IPS DF 4.7 (cell line): ENCODE measurements around the gene ZFP57.

Experiments used
- DNase-seq: peaks from one replicate; pipeline ENCODE4 v3.0.0-alpha.2; 2013; ENCODE audit warnings: low spot score; ENCODE audit errors: extremely low read depth

Gene ZFP57

DNA sequence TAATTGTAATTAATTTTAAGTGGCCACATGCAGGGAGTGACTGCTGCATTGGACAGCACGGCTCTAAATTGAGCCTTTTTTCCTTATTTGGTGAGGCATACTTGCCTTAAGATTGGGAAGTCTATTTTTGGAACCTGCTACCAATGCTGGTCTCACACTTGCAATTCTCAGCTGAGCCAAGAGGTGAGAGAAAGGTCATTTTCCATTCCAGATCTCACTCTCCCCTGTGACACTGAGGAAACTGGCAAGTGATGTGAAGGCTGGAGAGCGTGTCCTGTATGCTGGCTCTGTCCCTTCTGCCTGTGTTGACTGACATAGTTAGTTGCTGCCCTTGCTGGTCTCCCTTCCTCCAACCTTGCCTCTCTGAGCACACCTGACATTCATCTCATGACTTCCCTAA lies 24.8 kb downstream of the ZFP57 start:
- no peak for DNase-seq

GRCh38 chr6:29655658-29656057 lies 25.3 kb downstream of the ZFP57 start:
- no peak for DNase-seq

DNA sequence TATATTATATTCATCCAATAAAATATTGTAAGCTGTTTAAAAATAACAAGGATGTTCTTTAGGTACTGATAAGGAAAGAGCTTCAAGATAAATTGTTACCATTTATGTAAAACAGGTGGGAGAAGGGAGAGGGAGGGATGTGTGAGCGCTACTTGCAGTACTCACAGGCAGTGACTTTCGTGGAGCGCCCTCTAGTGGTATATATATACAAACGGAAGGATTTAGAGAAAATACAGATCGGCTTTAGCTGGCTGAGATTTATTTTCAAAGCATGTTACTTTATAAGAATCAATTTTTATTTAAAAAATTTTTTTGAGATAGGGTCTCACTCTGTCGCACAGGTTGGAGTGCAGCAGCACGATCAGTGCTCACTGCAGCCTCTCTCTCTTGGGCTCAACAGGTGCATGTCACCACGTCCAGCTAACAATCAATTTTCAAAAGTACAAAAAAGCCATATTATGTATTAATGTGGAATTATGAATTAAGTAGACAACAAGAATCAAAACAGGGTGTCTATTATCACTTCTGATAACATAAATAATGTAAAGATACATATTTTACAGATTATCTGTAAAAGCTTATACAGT lies 27.4 kb downstream of the ZFP57 start:
- no peak for DNase-seq

GRCh38 chr6:29652198-29652584 lies 28.8 kb downstream of the ZFP57 start:
- no peak for DNase-seq

DNA sequence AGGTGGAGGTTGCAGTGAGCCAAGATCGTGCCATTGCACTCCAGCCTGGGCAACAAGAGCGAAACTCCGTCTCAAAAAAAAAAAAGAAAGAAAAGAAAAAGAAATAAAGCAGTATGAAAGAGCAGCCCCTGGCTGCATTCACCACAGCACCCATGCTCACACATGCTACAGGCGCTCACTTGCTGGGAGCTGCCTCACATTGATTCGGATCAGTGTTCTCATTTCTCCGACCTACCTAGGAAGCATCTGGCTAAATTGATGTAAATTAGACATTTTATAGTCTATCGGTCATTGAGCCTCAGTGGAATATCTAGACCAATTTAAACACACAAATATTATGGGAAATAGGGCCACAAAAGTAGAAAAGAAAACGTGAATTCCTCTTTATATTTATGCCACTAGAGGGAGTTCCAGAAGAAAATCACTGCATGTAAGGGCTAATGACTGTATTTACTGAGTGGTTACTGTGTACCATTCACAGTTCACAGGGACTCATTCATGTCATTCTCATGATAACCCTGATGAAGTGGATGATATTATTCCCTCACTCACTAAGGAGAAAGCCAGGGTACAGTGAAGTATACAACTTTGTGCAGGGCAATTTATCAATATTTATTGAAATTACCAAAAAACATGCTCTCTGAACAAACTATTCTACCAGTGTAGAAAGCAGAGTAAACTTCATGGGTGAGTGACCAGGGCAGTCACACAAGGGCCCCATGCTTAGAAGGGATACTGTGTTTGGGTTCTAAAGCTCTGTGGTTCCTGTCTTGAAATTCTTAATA lies 29.3 kb downstream of the ZFP57 start:
- no peak for DNase-seq

GRCh38 chr6:29649701-29650673 lies 31.0 kb downstream of the ZFP57 start:
- DNase-seq, result no peak

DNA sequence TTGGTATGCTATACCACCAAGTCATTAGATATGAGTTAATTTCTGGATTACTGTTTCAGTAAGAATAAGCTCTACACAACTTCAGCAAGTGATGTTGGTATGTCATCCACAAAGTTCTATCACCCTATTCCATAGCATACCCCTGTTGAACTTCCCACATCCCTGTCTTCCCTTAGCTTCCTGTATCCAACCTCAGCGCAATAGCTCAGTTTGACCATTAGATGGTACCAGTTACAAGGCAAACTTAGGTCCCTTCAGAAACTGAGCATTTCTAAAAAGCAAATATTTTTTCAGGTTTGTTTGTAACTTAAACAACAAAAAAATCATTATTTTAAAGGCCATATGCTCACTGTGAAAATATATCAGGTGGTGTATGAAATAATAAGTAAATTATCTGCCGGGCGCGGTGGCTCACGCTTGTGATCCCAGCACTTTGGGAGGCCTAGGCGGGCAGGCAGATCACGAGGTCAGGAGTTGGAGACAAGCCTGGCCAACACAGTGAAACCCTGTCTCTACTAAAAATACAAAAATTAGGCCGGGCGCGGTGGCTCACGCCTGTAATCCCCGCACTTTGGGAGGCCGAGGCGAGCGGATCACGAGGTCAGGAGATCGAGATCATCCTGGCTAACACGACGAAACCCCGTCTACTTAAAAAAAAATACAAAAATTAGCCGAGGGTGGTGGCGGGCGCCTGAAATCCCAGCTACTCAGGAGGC lies 32.9 kb downstream of the ZFP57 start:
- DNase-seq, result no peak

DNA sequence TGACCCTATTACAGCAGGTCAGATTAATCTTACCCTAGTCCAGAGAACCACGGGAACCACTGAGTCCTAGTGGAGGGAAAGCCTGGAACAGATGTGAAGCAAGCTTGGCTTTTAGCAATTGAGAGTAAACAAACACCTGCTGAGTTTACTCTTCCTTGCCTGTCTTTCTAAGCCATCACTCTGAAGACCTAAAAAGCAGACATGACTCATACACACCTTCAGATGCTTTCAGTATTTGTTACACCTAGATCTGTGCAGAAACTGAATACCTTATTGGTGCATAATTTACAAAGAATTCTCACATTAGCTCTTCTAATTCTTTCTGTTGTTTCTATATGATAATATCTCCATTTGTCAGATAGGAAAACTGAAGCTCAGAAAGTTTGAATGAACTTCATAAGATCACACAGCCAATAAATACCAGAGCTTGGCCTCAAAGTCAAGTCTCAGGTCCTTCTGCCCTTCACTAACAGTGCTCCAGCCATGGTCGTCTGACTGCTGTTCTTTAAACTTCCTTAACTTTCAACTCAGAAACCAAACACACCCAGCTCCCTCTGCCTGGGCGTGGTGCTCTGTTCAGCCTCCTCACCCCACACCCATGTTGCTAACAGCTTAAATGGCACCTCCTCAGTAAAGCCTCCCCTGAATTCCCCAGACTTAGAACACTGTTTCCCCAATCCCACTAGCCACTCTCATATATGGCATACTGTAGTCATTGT lies 39.4 kb downstream of the ZFP57 start:
- DNase-seq, result no peak

- no peak for DNase-seq
Observed at GRCh38 chr6:29637247-29637646, 43.7 kb downstream of the ZFP57 start.

GRCh38 chr6:29633534-29633905 lies 47.4 kb downstream of the ZFP57 start:
- DNase-seq, result no peak

DNA sequence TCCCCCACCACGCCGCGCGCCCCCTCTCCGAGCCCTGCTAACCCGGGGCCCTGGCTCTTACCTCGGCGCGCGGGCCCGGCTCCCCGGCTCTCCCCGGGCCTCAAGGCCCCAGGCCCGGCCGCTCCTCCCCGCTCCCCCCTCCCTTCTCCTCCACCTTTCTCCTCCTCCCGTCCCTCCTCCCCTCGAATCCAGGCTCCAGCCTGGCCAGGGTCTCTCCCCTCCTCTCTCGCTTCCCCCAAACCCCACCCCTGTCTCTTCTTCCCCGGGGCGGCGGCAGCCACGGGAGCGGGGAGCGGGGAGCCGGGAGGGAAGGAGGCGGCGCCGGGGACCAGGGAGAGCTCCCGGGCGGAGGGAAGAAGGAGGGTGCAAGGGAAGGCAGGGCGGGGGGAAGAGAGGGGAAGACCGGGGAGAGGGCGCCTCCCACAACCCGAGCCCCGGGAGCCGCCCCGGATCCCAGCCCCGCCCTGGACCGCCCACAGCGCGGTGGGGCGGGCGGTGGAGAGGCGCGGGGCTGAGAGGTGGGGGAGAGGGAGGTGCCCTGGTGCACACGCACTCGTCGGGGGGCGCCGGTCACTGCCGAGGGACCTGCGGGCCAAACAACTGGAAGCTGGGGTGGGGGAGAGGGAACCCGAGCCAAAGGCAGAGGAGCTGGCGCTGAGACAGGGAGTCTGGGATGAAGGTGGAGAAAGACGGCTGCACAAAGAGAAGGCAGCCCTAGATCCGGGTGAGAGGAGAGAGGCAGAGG lies 48.0 kb downstream of the ZFP57 start, which contains the start of gene GABBR1:
Gene GABBR1, minus strand, starts transcription at position 395 of the 745 bp plus-strand sequence. CDS start 798 bp downstream, outside the sequence.
- no peak for DNase-seq

GRCh38 chr6:29631860-29632731 lies 48.9 kb downstream of the ZFP57 start:
- DNase-seq, result no peak

DNA sequence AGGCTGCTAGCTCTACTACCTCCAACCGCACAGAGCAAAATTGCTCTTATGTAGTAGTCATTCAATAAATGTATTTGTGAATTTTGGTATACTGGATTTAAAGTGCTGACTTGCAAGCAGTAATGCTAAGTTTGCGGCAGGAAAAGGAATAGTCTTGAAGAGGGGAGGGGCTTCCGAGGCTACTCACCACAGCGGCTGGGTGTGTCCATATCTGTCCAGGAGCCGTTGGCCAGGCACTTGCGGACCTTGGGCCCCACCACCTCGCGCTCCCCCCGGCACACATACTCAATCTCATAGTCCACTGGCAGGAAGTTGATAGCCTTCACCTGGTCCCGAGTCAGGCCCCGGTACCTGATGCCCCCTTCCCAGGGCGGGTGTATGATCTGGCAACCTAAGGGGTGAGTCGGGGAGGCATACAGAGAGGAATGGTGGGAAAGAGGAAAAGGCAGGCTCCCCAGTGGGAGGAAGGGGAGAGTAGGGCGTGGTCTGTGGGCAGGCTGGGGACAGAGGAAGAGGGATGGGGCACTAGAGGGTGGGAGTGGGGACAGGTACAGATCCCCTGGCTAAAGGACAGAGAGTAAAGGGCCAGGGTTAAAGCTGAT lies 49.6 kb downstream of the ZFP57 start:
- no peak for DNase-seq

- DNase-seq, result no peak
Observed at GRCh38 chr6:29630315-29630714, 50.6 kb downstream of the ZFP57 start.

DNA sequence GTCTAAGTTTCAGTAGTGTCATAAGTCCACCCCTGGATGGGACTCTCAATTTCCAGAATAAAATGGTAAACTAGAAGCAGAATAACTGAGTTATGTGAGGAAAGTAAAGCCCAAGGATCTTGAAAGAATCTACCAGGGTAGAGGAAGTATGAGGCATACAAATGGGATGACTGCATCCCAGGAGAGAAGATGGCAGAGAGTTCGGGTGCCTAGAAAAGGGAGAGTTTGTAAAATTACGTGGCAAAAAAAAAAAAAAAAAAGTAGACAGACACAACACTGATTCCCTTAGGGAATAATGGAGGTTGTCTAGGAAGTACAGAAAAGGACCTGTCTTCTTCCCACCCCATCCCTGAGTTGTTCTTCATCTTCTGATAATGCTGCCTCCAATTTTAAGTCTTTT lies 51.4 kb downstream of the ZFP57 start:
- no peak for DNase-seq

DNA sequence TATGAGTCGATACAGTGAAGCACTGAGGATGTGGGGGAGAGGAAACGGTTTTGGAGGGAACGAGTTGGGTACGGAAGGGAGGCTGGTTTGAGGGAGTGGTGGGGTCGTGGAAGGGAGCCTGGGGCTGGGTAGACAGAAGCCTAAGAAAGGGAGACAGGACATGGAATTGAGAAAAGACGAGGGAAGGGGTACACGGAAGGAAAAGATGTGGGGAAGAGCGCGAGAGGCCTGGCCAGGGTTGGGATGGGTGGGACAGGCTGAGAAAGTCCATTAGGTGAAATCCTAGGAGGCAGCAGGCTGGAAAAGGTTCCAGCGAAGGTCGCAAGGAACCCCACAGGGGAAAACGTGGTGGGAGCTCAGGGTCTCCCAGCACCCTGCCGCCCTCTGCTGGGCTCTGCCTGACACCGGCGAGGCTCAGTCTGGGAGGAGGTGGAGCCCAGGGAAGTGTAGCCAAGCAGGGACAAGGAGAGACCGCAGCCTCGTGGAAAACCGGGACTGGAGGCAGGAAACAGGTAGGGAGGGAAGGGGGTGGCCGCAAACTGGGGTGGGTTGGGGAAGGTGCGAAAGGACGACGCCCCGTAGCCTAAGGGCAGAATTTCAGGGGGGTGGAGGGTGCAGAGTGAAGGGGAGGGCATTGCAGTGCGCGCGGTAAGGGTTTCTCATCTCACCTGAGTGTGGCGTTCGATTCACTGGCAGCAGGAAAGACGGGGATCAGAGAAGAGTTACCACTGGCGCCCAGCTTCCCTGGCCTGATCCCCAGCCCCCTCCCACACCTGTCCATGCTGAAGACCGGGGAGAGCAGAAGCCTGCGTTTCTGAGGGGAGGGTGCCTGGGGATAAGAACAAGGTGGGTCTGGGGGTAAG lies 52.3 kb downstream of the ZFP57 start:
- DNase-seq, result peak; percentile 80

- peak; percentile 56 for DNase-seq
Observed at GRCh38 chr6:29627755-29628418, 53.1 kb downstream of the ZFP57 start.
